Fibroblast of lung (primary cell): Measurements from ENCODE around the gene NINL.

Experiments used
- EZH2 ChIP-seq: IDR thresholded peaks from 2 replicates; pipeline ENCODE4 v1.5.1; 2012; ENCODE audit warnings: low read length, control low read depth, mild to moderate bottlenecking; ENCODE audit errors: missing control alignments
- TF ChIP-seq, protein P1 (sequence below), 2 donors: IDR thresholded peaks in 1 of 2; conservative IDR thresholded peaks in 1 of 2; 1 replicate in 1 of 2; 2 replicates in 1 of 2; pipeline ENCODE4 v1.5.1; 2011 to 2012; ENCODE audit warnings: low read length in 2 of 2, control low read depth in 1 of 2, inconsistent platforms in 1 of 2, low read depth in 1 of 2, mild to moderate bottlenecking in 1 of 2

DNA sequence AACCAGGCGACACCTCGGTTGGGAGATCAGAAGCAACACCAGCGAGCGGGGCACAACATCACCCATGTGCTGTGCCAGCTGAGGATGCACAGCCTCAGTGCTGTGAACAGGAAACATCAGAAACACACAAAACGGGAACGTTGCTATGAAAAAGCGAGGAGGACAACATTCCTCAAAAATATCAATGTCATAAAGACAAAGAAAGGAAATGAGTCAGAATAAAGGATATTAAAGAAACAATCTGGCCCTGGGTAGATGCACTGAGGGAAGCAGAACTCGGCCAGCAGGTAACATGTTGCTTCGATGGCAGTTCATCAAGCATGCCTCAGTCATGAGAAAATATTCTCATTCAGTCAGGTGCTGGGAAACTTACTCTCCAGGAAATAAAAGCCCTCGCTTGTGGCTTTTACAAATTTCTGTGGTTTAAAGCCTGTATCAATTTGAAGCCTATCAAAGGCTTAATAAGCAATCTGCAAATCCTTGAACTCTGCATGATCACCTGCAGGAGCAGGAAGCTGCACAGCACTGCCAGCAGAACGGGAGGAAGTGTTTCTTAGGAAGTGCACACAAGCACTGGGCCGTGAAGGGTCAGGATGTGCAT lies 100.3 kb downstream of the NINL start:
- TF ChIP-seq, protein P1, sequence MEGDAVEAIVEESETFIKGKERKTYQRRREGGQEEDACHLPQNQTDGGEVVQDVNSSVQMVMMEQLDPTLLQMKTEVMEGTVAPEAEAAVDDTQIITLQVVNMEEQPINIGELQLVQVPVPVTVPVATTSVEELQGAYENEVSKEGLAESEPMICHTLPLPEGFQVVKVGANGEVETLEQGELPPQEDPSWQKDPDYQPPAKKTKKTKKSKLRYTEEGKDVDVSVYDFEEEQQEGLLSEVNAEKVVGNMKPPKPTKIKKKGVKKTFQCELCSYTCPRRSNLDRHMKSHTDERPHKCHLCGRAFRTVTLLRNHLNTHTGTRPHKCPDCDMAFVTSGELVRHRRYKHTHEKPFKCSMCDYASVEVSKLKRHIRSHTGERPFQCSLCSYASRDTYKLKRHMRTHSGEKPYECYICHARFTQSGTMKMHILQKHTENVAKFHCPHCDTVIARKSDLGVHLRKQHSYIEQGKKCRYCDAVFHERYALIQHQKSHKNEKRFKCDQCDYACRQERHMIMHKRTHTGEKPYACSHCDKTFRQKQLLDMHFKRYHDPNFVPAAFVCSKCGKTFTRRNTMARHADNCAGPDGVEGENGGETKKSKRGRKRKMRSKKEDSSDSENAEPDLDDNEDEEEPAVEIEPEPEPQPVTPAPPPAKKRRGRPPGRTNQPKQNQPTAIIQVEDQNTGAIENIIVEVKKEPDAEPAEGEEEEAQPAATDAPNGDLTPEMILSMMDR (conservative IDR thresholded peaks at IDR 0.05 in 1 of 2, IDR thresholded peaks at IDR 0.05 in 1 of 2; ENCODE audit: low read depth in 1 of 2, low read length in 2 of 2): no peak
- no peak for TF ChIP-seq EZH2
